WTC11 (cell line): ENCODE measurements around the gene FMC1.

ENCODE experiments used
- MYBL2 ChIP-seq: sonication (generic); formaldehyde crosslinking; IDR thresholded peaks from 2 replicates; pipeline ENCODE4 v1.8.1; 2023; ENCODE audit warnings: mild to moderate bottlenecking, moderate library complexity, missing genetic modification reagents
- SMAD3 ChIP-seq: sonication (generic); formaldehyde crosslinking; IDR thresholded peaks from 2 replicates; pipeline ENCODE4 v1.8.0; 2022; ENCODE audit warnings: missing genetic modification reagents, mild to moderate bottlenecking, borderline replicate concordance
- ZNF232 ChIP-seq: sonication (generic); formaldehyde crosslinking; IDR thresholded peaks from 2 replicates; pipeline ENCODE4 v1.8.0; 2022; ENCODE audit warnings: mild to moderate bottlenecking, missing genetic modification reagents
- TF ChIP-seq, protein P1 (sequence below): fragments of 200-600 bp; IDR thresholded peaks from 2 replicates; pipeline ENCODE4 v1.8.0; 2022; ENCODE audit warnings: antibody characterized with exemption
- TF ChIP-seq, protein P2 (sequence below): sonication (generic); formaldehyde crosslinking; IDR thresholded peaks from 2 replicates; pipeline ENCODE4 v1.8.1; 2022; ENCODE audit warnings: mild to moderate bottlenecking, missing genetic modification reagents, moderate library complexity, borderline replicate concordance

DNA sequence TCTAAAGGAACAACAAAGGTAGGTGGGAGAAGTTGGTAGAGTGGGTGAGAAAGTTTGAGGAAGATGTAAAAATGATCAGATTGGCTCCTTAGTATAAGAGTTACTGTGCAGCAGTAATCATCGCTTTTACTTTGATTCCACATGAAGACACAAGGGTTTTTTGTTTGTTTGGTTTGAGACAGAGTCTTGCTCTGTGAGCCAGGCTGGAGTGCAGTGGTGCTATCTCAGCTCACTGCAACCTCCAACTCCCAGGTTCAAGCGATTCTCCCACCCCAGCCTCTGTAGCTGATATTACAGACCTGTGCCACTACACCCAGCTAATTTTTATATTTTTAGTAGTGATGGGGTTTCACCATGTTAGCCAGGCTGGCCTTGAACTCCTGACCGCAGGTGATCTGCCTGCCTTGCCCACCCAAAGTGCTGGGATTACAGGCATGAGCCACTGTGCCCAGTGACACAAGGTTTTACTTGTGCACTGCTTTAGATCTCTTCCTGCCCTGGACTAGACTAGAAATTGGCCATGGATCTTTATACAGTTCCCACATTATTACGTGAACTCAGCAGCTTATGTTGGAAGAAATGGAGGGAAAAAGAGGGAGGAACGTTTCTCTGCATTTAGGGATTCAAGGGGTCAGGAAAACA, 29.3 kb downstream of the FMC1 start:
- TF ChIP-seq, protein P1, sequence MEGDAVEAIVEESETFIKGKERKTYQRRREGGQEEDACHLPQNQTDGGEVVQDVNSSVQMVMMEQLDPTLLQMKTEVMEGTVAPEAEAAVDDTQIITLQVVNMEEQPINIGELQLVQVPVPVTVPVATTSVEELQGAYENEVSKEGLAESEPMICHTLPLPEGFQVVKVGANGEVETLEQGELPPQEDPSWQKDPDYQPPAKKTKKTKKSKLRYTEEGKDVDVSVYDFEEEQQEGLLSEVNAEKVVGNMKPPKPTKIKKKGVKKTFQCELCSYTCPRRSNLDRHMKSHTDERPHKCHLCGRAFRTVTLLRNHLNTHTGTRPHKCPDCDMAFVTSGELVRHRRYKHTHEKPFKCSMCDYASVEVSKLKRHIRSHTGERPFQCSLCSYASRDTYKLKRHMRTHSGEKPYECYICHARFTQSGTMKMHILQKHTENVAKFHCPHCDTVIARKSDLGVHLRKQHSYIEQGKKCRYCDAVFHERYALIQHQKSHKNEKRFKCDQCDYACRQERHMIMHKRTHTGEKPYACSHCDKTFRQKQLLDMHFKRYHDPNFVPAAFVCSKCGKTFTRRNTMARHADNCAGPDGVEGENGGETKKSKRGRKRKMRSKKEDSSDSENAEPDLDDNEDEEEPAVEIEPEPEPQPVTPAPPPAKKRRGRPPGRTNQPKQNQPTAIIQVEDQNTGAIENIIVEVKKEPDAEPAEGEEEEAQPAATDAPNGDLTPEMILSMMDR, result no peak
- TF ChIP-seq MYBL2 (no peak), ZNF232 (no peak), SMAD3 (CRISPR knock-in tag) (no peak)
- TF ChIP-seq, protein P2, sequence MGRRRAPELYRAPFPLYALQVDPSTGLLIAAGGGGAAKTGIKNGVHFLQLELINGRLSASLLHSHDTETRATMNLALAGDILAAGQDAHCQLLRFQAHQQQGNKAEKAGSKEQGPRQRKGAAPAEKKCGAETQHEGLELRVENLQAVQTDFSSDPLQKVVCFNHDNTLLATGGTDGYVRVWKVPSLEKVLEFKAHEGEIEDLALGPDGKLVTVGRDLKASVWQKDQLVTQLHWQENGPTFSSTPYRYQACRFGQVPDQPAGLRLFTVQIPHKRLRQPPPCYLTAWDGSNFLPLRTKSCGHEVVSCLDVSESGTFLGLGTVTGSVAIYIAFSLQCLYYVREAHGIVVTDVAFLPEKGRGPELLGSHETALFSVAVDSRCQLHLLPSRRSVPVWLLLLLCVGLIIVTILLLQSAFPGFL (CRISPR knock-in tag), result no peak
